K562 (cell line): ENCODE results near the gene INTS1. TPM values are rescaled to one million over a fixed set of nuclear protein-coding genes. Genes with fewer than 3 reads are reported as not detected.

Source experiments
- BMI1 ChIP-seq: fragments of 150-350 bp; IDR thresholded peaks from 2 replicates; pipeline ENCODE4 v1.6.1; 2014; ENCODE audit warnings: low read length
- CAMTA2 ChIP-seq: fragments of 250-450 bp; sonication (Bioruptor Pico); conservative IDR thresholded peaks from 2 replicates; pipeline ENCODE4 v1.5.1; 2022
- DMBX1 ChIP-seq: fragments of 250-450 bp; sonication (Bioruptor Pico); IDR thresholded peaks from 2 replicates; pipeline ENCODE4 v1.8.0; 2022; ENCODE audit warnings: inconsistent platforms, mild to moderate bottlenecking, moderate library complexity, borderline replicate concordance
- GATAD2A ChIP-seq: fragments of 450-650 bp; IDR thresholded peaks from 2 replicates; pipeline ENCODE4 v1.6.1; 2017
- PTRF ChIP-seq: fragments of 450-650 bp; IDR thresholded peaks from 2 replicates; pipeline ENCODE4 v1.6.1; 2016; ENCODE audit warnings: mild to moderate bottlenecking, missing genetic modification characterization, missing compliant biosample characterization
- SFPQ ChIP-seq: fragments of 200-400 bp; formaldehyde crosslinking; IDR thresholded peaks from 2 replicates; pipeline ENCODE4 v1.6.1; 2017; ENCODE audit warnings: mild to moderate bottlenecking, low read depth, low read length, moderate library complexity
- SMAD4 ChIP-seq: fragments of 250-450 bp; sonication (Bioruptor Pico); conservative IDR thresholded peaks from 2 replicates; pipeline ENCODE4 v1.8.0; 2021; ENCODE audit warnings: inconsistent platforms, mild to moderate bottlenecking, moderate library complexity
- SRSF7 ChIP-seq: fragments of 200-400 bp; formaldehyde crosslinking; optimal IDR thresholded peaks from 2 replicates; pipeline ENCODE3; 2017; ENCODE audit warnings: mild to moderate bottlenecking, low read depth, low read length
- ZNF140 ChIP-seq: fragments of 250-450 bp; sonication (Bioruptor Pico); IDR thresholded peaks from 2 replicates; pipeline ENCODE4 v1.8.0; 2021; ENCODE audit warnings: moderate library complexity, mild to moderate bottlenecking, inconsistent platforms
- ZNF282 ChIP-seq: sonication (generic); formaldehyde crosslinking; IDR thresholded peaks from 2 replicates; pipeline ENCODE4 v1.8.1; 2023; ENCODE audit warnings: missing genetic modification reagents
- polyA plus RNA-seq, 8 experiments: library from polyadenylated mRNA; depleted of rRNA in 4 of 8; stranded (reverse) in 5 of 8; unstranded in 3 of 8; fragments of >200 nt; fragmentation: Nextera tagmentation in 2 of 8; fragmentation: Illumina TruSeq in 1 of 8; extraction: Ambion mirVana in 2 of 8; extraction: Trizol in 1 of 8; gene quantifications; 2 replicates each; pipeline versions ENCODE4 v1.2.1 to v1.2.3, GENCODE V29; 2011 to 2014; ENCODE audit warnings: inconsistent platforms in 1 of 8, missing spikeins in 1 of 8
- total RNA-seq, 7 experiments: library from RNA; depleted of rRNA in 6 of 7; stranded (reverse); fragments of >200 nt in 6 of 7; fragmentation: Illumina TruSeq in 2 of 7; extraction: Trizol in 2 of 7; gene quantifications; 2 replicates each; pipeline versions ENCODE4 v1.2.1 to v1.2.3, GENCODE V29; 2011 to 2021; ENCODE audit warnings: low replicate concordance in 1 of 7

The INTS1 gene
- total and polyA plus RNA-seq, 9 of the 15 experiments (the other 6 are each of a cell fraction or from before 2014, with no cell fraction given): 0.34 to 119 (median 18.5) TPM

DNA sequence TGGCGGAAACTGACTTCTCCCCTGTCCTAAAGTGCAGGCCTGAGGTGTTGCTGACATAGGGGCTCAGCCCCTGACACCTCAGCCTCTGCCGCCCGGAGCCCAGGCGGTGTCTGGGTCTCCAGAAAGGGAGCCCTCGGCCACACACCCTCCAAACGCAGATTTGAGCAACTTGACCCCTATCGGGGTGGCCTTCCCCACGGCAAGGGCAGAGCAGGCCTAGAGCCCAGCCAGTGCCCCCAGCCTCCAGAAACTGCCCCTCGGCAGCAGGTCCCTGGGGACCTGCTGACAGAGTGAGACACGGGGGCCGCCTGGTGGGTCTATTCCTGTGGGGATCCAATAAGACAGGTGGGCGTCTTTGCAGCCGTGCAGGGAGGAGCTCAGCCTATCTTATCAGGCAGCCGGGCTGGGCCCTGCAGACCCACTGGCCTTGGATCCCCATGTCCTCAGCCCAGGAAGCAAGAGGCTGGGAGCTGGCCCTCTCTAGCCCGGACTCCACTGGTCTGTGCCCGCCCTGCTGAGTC is 40.8 kb upstream of the INTS1 start (continued):
- TF ChIP-seq SMAD4 (CRISPR knock-in tag) (no peak), BMI1 (no peak), SRSF7 (no peak), PTRF (no peak), SFPQ (no peak), GATAD2A (no peak), ZNF140 (CRISPR knock-in tag) (no peak), ZNF282 (CRISPR knock-in tag) (no peak), DMBX1 (no peak), CAMTA2 (no peak)
